Endothelial cell of umbilical vein (primary cell): ENCODE data around the gene ESCO1.

Experiments
- CTCF ChIP-seq, 2 donors: IDR thresholded peaks; 1 replicate in 1 of 2; 2 replicates in 1 of 2; pipeline ENCODE4 v1.5.1; 2011; ENCODE audit warnings: low read length in 2 of 2, mild to moderate bottlenecking in 2 of 2, moderate library complexity in 2 of 2, control low read depth in 1 of 2, inconsistent platforms in 1 of 2, low read depth in 1 of 2; ENCODE audit not compliant: insufficient read depth in 1 of 2; ENCODE audit errors: extremely low read depth in 1 of 2
- MAX ChIP-seq: IDR thresholded peaks from 2 replicates; pipeline ENCODE4 v1.6.1; 2011; ENCODE audit not compliant: insufficient read depth, insufficient read length

GRCh38 chr18:21584391-21584790 lies 16.1 kb downstream of the ESCO1 start:
- TF ChIP-seq CTCF (IDR thresholded peaks at IDR 0.05; ENCODE audit: extremely low read depth in 1 of 2, insufficient read depth in 1 of 2, low read depth in 1 of 2, low read length in 2 of 2) (no peak), MAX (no peak)
